Eye (tissue), 1 donor: Measurements from ENCODE around the gene LPIN1.

Experiments
- DNase-seq: peaks from one replicate; pipeline ENCODE4 v3.0.0-alpha.2; 2015

The LPIN1 gene

GRCh38 chr2:11786191-11786590 lies 39.8 kb downstream of the LPIN1 start:
- no peak for DNase-seq

GRCh38 chr2:11786592-11786991 lies 40.2 kb downstream of the LPIN1 start:
- DNase-seq: no peak

GRCh38 chr2:11787991-11788390 lies 41.6 kb downstream of the LPIN1 start:
- DNase-seq: no peak

- DNase-seq: no peak
These were observed 42.2 kb downstream of the LPIN1 start for GRCh38 chr2:11788461-11789124.

GRCh38 chr2:11789243-11789642 lies 42.8 kb downstream of the LPIN1 start:
- DNase-seq: no peak

GRCh38 chr2:11790228-11790627 lies 43.8 kb downstream of the LPIN1 start:
- DNase-seq: no peak

- DNase-seq: no peak
These were observed 49.2 kb downstream of the LPIN1 start for GRCh38 chr2:11795590-11795989.

GRCh38 chr2:11796190-11797171 lies 50.0 kb downstream of the LPIN1 start:
- peak; percentile 20 for DNase-seq

GRCh38 chr2:11797846-11798245 lies 51.4 kb downstream of the LPIN1 start:
- DNase-seq: no peak

- DNase-seq: peak; percentile 13
These were observed 52.4 kb downstream of the LPIN1 start for GRCh38 chr2:11798701-11799435.

- DNase-seq: no peak
These were observed 53.4 kb downstream of the LPIN1 start for GRCh38 chr2:11799826-11800225.

GRCh38 chr2:11802782-11803191 lies 56.4 kb downstream of the LPIN1 start:
- peak; percentile 33 for DNase-seq

GRCh38 chr2:11805024-11805423 lies 58.6 kb downstream of the LPIN1 start:
- no peak for DNase-seq

- no peak for DNase-seq
These were observed 59.5 kb downstream of the LPIN1 start for GRCh38 chr2:11805920-11806319.

GRCh38 chr2:11807156-11808015 lies 61.0 kb downstream of the LPIN1 start:
- peak; percentile 30 for DNase-seq

GRCh38 chr2:11808016-11808400 lies 61.6 kb downstream of the LPIN1 start:
- no peak for DNase-seq

GRCh38 chr2:11809586-11810236 lies 63.3 kb downstream of the LPIN1 start:
- no peak for DNase-seq

- DNase-seq: no peak
These were observed 64.0 kb downstream of the LPIN1 start for GRCh38 chr2:11810237-11810977.

GRCh38 chr2:11811036-11811654 lies 64.7 kb downstream of the LPIN1 start:
- DNase-seq: no peak

- no peak for DNase-seq
These were observed 66.2 kb downstream of the LPIN1 start for GRCh38 chr2:11812466-11813248.
